Keratinocyte (primary cell): ENCODE results near the gene TNRC6A. TPM values are rescaled to one million over a fixed set of nuclear protein-coding genes. Genes with fewer than 3 reads are reported as not detected.

ENCODE experiments used
- DNase-seq: peaks from one replicate; pipeline ENCODE4 v3.0.0-alpha.2; 2011; ENCODE audit warnings: low read depth, missing footprints, low spot score
- FAIRE-seq: peaks from 2 replicates; lab custom pipeline; 2011; peaks lifted over from hg19 to GRCh38; lab: Jason Lieb, UNC
- H2AFZ ChIP-seq: 2 replicates; pipeline ENCODE4 v1.6.0; 2012; ENCODE audit warnings: low read length, control low read depth, inconsistent platforms; ENCODE audit not compliant: control insufficient read depth
- H3K27ac ChIP-seq: 2 replicates; pipeline ENCODE4 v1.5.1; 2011; ENCODE audit warnings: low read length; ENCODE audit not compliant: control insufficient read depth, insufficient read depth
- H3K27me3 ChIP-seq: 3 replicates; pipeline ENCODE4 v1.6.0; 2011; ENCODE audit warnings: low read length; ENCODE audit not compliant: control insufficient read depth, insufficient read depth; ENCODE audit errors: extremely low read depth
- H3K36me3 ChIP-seq, 2 experiments: 2 replicates in 1 of 2; 3 replicates in 1 of 2; pipeline ENCODE4 v1.5.1; 2011; ENCODE audit warnings: low read length in 2 of 2, mild to moderate bottlenecking in 1 of 2; ENCODE audit not compliant: control insufficient read depth in 2 of 2, insufficient read depth in 2 of 2; ENCODE audit errors: extremely low read depth in 1 of 2
- H3K4me1 ChIP-seq: 3 replicates; pipeline ENCODE4 v1.5.1; 2011; ENCODE audit warnings: low read length; ENCODE audit not compliant: control insufficient read depth, insufficient read depth; ENCODE audit errors: extremely low read depth
- H3K4me2 ChIP-seq: 3 replicates; pipeline ENCODE4 v1.6.0; 2011; ENCODE audit warnings: low read depth, low read length; ENCODE audit not compliant: control insufficient read depth, insufficient read depth; ENCODE audit errors: extremely low read depth
- H3K4me3 ChIP-seq, 3 experiments: fragments of 200-600 bp in 1 of 3; sonication (generic) in 1 of 3; 2 replicates in 2 of 3; 3 replicates in 1 of 3; pipeline ENCODE4 v1.5.1; 2011 to 2016; ENCODE audit warnings: low read length in 3 of 3, mild to moderate bottlenecking in 3 of 3, control low read depth in 2 of 3, inconsistent platforms in 1 of 3, low read depth in 1 of 3, mixed read lengths in 1 of 3, mixed run types in 1 of 3, moderate library complexity in 1 of 3; ENCODE audit not compliant: control insufficient read depth in 2 of 3, insufficient read depth in 2 of 3; ENCODE audit errors: extremely low read depth in 1 of 3
- H3K79me2 ChIP-seq: 2 replicates; pipeline ENCODE4 v1.6.0; 2012; ENCODE audit warnings: low read length; ENCODE audit not compliant: control insufficient read depth, insufficient read depth
- H3K9ac ChIP-seq: 3 replicates; pipeline ENCODE4 v1.6.0; 2011; ENCODE audit warnings: low read length; ENCODE audit not compliant: control insufficient read depth, insufficient read depth; ENCODE audit errors: extremely low read depth
- H3K9me1 ChIP-seq: 3 replicates; pipeline ENCODE4 v1.6.0; 2011; ENCODE audit warnings: low read length; ENCODE audit not compliant: control insufficient read depth, insufficient read depth; ENCODE audit errors: extremely low read depth
- H3K9me3 ChIP-seq: 2 replicates; pipeline ENCODE4 v1.5.1; 2012; ENCODE audit warnings: low read depth, low read length; ENCODE audit not compliant: control insufficient read depth
- H4K20me1 ChIP-seq: 3 replicates; pipeline ENCODE4 v1.6.0; 2011; ENCODE audit warnings: low read length; ENCODE audit not compliant: control insufficient read depth, insufficient read depth; ENCODE audit errors: extremely low read depth
- CTCF ChIP-seq, 3 experiments: IDR thresholded peaks in 1 of 3; conservative IDR thresholded peaks in 1 of 3; optimal IDR thresholded peaks in 1 of 3; 2 replicates in 2 of 3; 3 replicates in 1 of 3; pipeline versions ENCODE3 to v1.5.1; 2011; ENCODE audit warnings: low read length in 3 of 3, mild to moderate bottlenecking in 3 of 3, moderate library complexity in 2 of 3, control low read depth in 1 of 3, inconsistent platforms in 1 of 3; ENCODE audit not compliant: insufficient read depth in 2 of 3; ENCODE audit errors: extremely low read depth in 1 of 3
- EZH2 ChIP-seq: IDR thresholded peaks from one replicate; pipeline ENCODE4 v1.6.1; 2012; ENCODE audit warnings: inconsistent platforms, mild to moderate bottlenecking, low read length, moderate library complexity
- dilution Hi-C: fragments of 300-500 bp; cut with MboI; formaldehyde crosslinking; loops from one replicate; pipeline ENCODE4 v1.7.0; 2020; ENCODE audit warnings: low sequenced_read_pairs; ENCODE audit not compliant: extremely low pct_ligation_motif_present
- polyA plus RNA-seq, 5 experiments: library from polyadenylated mRNA; depleted of rRNA in 3 of 5; stranded (reverse) in 3 of 5; stranded (forward) in 1 of 5; unstranded in 1 of 5; fragments of >200 nt; gene quantifications; 1 replicate in 1 of 5; 2 replicates in 3 of 5; 3 replicates in 1 of 5; pipeline versions ENCODE4 v1.2.1 to v1.2.3, GENCODE V29; 2011 to 2012; ENCODE audit warnings: missing spikeins in 2 of 5, low read depth in 1 of 5, low replicate concordance in 1 of 5

TNRC6A gene
- polyA plus RNA-seq, 1 donor (not counting 4 experiments of a cell fraction or from before 2014, with no cell fraction given) = 23.3 TPM

DNA sequence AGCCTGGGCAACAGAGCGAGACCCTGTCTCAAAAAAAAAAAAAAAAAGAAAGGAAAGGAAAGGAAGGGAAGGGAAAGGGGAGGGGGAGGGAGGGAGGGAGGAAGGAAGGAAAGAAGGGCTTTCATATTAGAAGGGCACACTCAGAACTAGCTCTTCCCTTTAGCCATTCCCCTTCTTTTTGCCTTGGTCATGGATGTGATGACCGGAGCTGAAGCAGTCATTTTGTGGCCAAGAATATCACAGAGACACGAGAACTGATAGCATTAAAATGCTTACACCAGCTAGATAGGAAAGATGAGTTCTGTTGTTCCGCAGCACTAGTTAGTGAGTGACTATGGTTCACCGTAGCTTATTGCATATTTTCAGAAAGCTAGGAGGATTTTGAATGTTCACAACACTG, 32.8 kb upstream of the TNRC6A start:
- no peaks in the 10 kb centered on the region for H3K79me2 ChIP-seq
- H3K9ac ChIP-seq = no peak overlapping the region
- dilution Hi-C loops = no loop called here
- DNase-seq (no peak), FAIRE-seq (no peak)
- H3K4me1 ChIP-seq = peaks cover 14% of the 10 kb centered on the region
- no peaks in the 10 kb centered on the region for H3K27me3 ChIP-seq
- no peaks in the 10 kb centered on the region for H3K36me3 ChIP-seq
- no peak overlapping the region for H3K4me2 ChIP-seq
- H3K4me3 ChIP-seq = no peak overlapping the region
- no peaks in the 10 kb centered on the region for H3K9me1 ChIP-seq
- H3K27ac ChIP-seq = no peak overlapping the region
- TF ChIP-seq CTCF (optimal IDR thresholded peaks at IDR 0.05 in 1 of 3, IDR thresholded peaks at IDR 0.05 in 1 of 3, conservative IDR thresholded peaks at IDR 0.05 in 1 of 3; ENCODE audit: extremely low read depth in 1 of 3, insufficient read depth in 2 of 3, low read length in 3 of 3) (no peak), EZH2 (no peak)
- H4K20me1 ChIP-seq = no peaks in the 10 kb centered on the region
- H2AFZ ChIP-seq = no peak overlapping the region
- H3K9me3 ChIP-seq = no peaks in the 10 kb centered on the region

GRCh38 chr16:24698308-24698707, 31.1 kb upstream of the TNRC6A start:
- no peak overlapping the region for H3K4me2 ChIP-seq
- H2AFZ ChIP-seq = no peak overlapping the region
- no peak for FAIRE-seq
- H3K36me3 ChIP-seq = no peaks in the 10 kb centered on the region
- no peaks in the 10 kb centered on the region for H3K27me3 ChIP-seq
- H3K4me1 ChIP-seq = peaks cover 17% of the 10 kb centered on the region
- H3K9me3 ChIP-seq = no peaks in the 10 kb centered on the region
- dilution Hi-C loops = no loop called here
- H3K9ac ChIP-seq = no peak overlapping the region
- no peak overlapping the region for H3K27ac ChIP-seq
- DNase-seq = no peak
- H3K9me1 ChIP-seq = no peaks in the 10 kb centered on the region
- no peaks in the 10 kb centered on the region for H3K79me2 ChIP-seq
- TF ChIP-seq CTCF (optimal IDR thresholded peaks at IDR 0.05 in 1 of 3, IDR thresholded peaks at IDR 0.05 in 1 of 3, conservative IDR thresholded peaks at IDR 0.05 in 1 of 3; ENCODE audit: extremely low read depth in 1 of 3, insufficient read depth in 2 of 3, low read length in 3 of 3) (no peak), EZH2 (no peak)
- H3K4me3 ChIP-seq = no peak overlapping the region
- no peaks in the 10 kb centered on the region for H4K20me1 ChIP-seq
